HG03066 (cell line): Measurements from ENCODE around the gene RANBP3.
"Not testable (repeated sequence)": the region's sequence is repeated elsewhere in the genome, so short reads cannot be mapped to it uniquely, and the experiment has no call there.

Experiments used
- ATAC-seq: cut with Tn5 transposase; IDR thresholded peaks from one replicate; pipeline ENCODE4 v1.9.1; 2021; ENCODE audit warnings: low read depth; ENCODE audit not compliant: unreplicated experiment

The RANBP3 gene

DNA sequence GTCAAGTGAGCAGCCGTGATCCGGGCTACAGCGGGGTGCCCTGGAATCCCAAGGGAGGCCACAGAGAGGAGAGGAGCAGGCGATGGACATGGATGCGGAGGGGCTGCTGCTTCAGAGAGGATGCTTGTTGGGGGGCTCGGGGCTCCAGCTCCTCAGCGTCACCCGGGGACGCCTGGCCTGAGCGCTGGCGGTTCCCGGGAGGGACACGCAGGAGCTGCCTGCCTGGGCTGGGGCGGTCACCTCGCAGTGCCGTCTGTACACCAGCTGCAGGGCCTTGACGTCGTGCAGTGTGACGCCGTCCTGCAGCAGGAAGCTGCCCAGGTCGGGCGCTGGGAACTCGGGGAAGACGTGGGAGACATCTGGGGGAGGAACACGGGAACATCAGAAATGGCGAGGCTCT lies 29.9 kb upstream of the RANBP3 start:
- ATAC-seq: no peak

DNA sequence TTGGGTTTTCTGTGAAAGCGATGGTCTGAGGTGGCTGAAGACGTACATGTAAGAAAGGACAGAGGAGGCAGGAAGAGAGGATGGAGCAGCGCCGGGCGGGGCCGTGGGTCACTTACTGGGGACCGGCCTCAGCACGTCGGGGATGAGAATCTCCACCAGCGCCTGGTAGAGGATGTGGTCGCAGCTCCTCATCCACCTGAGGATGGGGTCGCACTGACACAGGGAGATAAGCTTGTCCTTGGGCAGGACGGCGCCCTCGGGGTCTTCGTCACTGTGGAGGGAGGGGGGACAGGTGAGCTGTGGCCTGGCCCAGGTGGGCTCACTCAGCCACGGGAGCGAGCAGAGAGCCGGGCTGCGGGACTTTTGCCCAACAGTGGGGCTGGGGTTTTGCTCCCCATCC lies 29.0 kb upstream of the RANBP3 start:
- no peak for ATAC-seq

DNA sequence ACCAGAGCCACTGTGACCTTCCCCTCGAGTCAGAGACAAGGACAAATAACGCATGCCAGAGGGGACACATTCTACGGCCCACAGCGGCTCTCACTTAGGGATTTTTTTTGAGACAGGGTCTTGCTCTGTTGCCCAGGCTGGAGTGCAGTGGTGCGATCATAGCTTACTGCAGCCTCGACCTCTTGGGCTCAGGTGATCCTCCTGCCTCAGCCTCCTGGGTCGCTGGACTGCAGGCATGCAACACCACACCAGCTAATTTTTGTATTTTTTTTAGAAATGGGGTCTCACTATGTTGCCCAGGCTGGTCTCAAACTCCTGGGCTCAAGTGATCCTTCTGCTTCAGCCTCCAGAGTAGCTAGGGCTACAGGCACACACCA lies 28.1 kb upstream of the RANBP3 start:
- ATAC-seq: not testable (repeated sequence)

DNA sequence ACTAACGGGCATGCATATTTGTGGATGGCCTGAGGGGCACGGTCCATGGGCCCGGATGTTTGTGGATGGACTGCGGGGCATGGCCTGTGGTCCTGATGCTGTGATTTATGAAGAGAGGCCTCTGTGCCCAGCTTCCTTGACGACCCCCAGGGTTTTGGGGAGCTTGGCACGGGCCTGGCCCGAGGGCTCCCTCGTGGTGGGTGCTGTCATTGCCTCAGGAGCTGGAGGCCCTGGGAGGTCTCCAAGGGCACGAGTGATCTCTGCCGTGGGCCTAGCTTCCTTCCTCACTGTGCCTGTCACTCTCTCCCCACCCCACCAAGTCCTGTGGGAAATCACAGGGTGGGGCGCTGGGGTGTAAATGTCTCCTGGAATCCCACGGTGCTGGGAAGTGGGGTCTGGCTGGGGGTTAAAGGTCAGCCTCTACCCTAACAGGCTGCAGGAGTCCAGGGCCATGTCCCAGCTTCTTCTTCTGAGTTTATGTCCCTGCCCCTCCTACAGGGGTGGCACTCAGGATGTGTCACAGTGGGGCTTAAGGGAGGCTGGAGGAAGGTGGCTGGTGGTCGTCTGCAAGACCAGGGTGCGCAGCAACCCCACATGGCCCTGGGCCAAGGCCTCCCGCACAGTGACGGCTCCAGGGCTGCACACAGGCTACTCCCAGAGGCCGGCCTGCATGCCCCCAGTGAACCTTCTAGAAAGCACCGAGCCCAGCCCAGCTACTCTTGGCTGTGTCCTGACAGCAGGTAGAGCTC lies 27.6 kb upstream of the RANBP3 start:
- no peak for ATAC-seq

DNA sequence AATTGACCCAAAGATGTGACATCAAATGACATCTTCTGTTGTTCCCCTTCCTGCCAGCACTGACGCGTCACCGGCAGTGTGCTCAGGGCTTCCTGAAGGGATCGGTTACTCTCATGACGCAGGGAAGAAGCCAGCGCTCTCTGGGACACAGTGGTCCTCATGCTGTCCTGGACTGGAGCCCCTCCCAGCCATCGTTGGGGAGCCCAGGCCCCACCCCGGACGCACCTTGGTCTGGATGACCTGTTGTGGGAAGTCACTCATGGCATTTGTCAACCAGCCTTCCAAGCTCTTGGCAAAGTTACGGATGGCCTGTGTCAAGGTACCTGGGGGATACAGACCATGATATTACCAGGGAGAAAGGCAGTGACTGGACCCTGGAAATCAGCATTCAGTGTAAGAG lies 26.0 kb upstream of the RANBP3 start:
- no peak for ATAC-seq

DNA sequence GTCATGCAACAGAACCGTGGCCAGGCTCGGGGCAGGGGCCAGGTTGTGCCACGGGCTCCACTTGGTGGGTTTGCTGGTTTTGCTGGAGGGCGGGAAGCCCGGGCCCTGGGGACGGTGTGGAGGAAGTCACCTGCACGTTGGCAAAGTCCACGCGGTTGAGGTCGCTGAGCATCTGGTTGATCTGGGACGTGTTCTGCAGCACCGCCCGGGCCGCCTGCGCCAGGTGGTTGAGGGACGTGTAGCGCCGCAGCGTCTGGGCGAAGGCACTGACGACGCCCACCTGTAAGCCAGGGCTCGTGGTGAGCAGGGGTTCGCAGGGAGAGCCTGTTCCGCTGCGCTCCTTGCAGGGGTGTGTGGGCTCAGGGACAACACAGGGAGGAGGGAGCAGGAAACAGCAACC lies 24.7 kb upstream of the RANBP3 start:
- ATAC-seq: no peak

DNA sequence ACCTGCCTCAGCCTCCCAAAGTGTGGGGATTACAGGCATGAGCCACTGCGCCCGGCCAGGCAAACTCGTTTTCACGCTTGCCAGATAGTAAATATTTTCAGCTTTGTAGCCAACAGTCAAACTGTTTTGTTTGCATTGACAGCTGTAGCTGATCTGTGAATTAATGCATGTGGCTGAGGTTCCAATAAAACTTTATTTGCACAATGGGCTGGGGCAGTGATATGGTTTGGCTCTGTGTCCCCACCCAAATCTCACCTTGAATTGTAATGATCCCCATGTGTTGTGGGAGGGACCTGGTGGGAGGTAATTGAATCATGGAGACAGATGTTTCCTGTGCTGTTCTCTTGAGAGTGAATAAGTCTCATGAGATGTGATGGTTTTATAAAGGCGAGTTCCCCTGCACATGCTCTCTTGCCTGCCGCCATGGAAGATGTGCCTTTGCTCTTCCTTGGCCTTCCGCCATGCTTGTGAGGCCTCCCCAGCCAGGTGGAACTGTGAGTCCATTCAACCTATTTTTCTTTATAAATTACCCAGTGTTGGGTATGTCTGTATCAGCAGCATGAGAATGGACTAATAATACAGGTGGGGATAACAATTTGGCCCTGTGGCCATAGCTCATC lies 22.4 kb upstream of the RANBP3 start:
- ATAC-seq: no peak

DNA sequence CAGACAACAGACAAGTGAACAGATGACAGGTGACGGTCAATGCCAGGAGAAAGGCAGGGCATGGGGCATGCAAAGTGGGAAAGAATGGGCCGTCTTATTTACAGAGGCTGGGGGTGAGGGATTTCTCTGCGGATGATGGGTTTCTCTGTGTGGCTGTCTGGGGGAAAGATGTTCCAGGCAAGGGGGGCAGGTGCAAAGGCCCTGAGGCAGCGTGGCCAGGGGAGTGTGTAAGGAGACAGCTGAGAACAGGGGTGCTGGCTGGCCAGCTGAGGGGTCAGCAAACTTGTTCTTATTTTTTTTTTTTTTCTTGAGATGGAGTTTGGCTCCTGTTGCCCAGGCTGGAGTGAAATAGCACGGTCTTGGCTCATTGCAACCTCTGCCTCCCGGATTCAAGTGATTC lies 21.8 kb upstream of the RANBP3 start:
- no peak for ATAC-seq

DNA sequence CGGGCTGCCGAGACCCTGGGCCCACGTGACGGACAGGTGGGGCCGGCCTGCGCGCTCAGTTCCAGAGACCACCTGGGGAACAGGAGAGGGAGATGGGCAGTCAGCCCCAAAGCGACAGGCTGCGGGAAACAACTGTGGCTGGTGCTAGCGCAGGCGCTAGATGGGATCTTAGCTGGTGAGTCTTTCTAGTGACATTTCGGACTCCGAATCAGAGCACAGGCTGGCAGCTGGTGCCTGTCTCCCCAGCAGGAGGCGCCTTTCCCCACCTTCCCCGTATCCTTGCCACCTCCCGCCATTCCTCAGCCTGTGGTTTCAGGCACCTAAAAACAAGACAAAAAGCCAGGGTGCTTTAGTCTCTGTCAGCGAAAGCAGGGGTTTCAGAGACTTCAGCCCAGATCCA lies 19.4 kb upstream of the RANBP3 start:
- no peak for ATAC-seq

DNA sequence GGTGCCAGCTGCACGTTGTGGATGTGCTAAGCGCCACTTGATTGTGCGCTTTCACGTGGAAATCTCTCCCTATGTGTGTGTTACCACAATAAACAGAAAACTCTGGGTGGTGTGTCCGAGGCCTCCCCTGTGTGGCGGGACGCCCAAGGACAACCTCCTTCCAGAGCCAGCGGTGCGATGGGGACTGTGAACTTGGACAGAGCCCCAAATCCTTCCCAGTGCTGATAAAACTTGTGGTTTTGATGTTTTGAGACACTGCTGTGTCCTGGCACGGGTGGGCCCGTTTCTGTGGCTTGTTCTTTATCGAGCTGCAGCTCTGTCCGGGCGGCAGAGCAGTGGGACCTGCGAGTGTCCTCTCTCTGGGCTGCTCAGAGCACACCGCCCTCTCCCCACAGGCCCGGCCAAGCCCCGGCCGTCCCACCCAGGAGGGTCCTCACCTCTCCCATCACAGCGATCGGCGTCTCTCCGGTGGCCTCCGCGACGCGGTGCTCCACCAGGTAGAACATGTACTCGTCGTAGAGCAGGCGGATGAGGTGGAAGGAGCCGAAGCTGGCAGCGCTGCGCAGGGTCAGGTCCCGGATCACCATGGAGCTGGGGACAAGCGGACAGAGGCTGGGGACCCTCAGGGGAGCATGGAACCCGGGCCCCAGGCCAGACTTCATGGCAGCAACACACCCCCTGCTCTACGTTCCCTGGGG lies 18.8 kb upstream of the RANBP3 start:
- ATAC-seq: no peak

DNA sequence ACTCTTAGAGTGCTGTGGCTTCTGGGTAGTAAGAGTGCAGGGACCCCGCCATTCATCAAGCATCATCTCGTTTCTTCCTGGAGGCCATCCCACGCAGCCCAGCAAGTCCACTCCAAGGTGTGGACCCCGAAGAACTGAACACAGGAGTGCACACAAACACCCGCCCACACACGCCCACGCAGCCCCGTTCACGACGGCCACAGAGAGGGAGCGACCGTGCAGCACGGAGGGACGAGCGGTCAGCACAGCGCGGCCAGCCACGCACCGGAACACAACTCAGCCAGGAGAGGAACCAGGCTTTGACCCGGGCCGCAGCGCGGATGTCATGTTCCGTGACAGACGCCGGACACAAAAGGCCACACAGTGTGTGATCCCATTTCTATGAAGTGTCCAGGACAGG lies 18.2 kb upstream of the RANBP3 start:
- no peak for ATAC-seq

DNA sequence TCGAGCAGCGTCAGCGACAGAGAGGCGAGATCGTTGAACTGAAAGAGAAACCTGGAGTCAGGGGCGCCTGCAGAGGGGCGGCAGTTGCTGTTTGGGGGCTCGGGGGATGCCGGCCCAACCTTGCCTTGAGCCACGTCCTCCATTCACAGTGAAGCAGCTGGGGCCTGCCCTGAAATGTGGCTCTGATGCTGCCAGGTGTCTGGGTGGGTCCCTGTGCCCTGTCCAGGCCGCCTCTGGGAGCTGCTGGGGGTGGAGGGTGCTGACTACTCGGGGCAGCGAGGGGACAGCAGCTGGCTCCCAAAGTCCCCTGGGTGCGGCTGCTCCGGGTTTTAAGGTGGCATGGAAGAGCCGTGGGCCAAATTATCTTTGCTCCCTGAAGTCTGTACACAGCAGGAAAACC lies 17.7 kb upstream of the RANBP3 start:
- no peak for ATAC-seq

DNA sequence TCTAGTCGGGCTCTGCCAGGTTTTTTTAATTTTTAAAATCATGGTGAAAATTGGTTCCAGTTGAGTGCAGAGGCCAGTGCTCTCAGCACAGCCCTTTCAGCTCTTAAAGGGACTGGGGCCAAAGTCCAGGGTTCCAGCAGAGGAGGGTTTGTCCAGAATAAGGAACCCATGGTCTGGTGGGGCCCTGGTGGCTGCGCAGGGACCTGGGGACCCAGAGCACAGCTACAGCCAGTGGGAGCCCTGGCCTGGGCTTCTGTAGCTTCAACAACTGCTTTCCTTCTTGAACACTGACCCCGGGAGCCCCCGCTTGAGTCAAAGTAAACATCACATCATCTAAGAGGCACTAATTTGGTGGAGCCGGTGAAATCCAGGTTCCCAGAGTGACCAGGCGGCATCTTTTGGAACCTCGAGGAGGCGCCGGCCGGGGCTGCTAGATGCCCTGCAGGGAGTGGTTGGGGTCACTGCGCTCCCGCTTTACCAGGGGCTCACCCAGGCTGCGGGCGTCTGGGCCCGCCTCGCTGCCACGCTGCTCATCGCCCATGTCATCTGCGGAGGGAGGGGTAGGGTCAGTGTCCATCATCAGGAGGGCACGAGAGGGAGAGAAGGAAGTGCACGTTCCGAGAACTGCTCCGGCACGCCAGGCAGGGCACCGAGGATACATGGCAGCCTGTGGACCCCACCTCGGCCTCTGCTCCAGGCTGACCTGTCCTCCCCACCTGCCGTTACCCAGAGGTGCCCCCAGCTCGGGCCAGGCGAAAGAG lies 16.6 kb upstream of the RANBP3 start:
- no peak for ATAC-seq

DNA sequence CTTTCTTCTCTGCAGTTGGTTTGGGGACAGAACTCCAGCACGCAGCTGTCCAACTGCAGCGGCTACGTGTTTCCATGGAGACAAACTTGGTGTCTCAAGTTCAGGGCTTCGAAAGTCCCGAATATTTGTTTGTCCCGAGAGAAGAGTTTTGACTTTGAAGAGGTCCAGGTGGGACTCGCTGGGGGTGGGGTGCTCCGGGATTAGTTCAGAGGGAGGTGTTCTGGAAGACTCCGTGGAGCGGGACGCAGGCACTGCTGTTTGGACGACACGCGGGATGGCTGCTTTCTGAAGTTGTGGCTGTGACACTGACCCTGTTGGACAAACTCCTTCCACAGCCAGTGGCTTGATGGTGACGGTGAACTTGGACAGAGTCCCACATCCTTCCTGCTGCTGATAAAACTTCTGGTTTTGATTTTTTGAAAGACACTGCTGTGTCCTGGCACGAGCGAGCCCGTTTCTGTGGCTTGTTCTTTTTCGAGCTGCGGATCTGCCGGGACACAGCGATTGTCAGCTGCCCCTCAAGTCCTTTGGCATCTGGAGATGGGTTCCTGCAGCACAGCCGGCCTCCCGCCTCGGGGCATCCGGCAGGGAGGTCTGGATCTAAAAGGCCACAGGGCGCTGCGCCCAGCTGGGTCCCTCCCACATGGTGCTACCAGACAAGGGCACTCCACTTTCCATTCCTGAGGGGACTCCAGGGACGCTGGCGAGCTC lies 15.9 kb upstream of the RANBP3 start:
- no peak for ATAC-seq

DNA sequence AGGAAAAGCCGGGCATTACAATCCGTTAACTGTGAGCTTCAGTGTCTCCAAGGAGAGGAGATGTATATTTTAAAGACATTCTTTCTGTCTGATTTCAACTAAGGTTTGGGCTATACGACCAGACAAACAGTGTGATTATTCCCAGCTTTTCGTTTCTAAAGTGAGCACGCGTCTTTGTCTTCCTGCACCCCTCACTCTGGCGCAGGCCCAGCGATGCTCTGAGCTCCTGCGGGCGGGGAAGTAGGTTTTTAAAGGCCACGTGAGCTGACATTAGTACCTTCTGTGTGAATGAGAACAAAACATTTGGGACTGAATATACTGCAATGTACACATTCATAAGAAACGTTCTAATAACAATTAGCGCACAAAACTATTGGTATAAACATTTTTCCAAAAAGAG lies 15.3 kb upstream of the RANBP3 start:
- ATAC-seq: no peak

DNA sequence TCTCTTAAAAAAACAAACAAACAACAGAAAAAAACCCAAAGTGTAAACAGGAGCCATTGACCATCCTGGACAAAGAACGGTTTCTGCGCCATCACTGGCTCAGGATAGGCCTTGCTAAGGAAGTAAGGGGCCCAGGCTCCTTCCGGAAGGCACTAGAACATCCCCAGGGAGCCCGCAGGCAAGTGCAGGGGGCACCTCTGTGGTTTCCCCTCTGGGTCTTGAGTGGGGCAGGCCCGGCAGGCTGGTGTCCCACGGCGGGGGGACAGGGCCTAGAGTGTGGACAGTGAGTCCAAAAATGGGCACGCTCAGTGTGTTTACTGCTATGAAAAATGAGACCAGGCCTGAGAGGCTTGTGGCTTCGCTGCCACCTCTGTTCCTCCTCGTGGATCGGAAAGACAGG lies 14.8 kb upstream of the RANBP3 start:
- ATAC-seq: no peak

DNA sequence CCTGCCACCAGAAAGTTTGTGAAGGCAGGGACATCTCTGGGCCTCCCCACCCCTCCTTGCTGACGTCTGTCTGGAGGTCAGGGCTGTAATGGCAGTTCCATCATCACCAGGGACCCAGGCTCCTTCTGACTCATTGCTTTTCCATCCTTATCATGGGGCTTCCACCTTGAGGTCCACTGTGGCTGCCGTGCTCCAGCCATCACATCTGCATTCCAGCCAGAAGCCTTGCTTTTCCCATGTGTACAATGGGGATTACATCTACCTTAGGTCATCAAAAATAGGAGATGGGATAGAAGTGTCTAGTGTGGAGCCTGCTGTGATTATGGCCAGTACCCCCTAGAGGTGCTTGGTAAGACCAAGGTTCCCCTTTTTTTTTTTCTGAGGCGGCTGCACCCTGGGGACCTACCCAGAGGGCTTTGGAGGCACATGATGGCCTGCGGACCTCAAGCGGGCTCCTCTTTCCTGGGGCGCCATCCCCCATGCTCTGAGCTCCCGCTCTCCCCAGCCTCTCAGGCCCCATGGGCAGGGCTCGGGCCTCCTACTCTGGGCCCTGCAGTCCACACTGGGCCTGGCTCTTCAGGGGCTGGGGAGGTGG lies 13.4 kb upstream of the RANBP3 start:
- ATAC-seq: no peak

DNA sequence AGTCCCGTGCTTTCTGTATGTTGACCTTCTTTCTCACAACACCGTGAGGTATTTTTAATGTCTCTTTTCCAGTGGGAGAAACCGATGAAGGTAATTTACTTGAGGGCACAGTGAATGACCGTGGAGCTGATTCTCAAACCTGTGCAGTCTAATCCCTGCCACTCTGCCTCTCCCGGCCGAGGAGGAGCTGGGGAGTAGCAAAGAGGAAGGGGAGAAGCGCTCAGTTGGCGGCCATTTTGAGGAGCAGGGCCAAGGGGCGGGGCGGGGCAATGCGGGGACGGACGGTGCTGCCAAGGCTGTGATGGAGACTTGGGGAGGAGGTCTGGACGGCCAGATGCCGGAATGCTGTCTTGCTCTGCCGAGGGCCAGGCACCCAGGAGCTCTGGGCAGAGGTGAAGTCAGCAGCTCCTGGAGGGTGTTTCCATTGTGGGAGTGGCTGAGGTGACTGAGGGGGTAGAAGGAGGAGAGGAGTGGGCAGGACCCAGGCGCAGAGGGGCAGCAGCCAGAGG lies 12.4 kb upstream of the RANBP3 start:
- ATAC-seq: no peak

DNA sequence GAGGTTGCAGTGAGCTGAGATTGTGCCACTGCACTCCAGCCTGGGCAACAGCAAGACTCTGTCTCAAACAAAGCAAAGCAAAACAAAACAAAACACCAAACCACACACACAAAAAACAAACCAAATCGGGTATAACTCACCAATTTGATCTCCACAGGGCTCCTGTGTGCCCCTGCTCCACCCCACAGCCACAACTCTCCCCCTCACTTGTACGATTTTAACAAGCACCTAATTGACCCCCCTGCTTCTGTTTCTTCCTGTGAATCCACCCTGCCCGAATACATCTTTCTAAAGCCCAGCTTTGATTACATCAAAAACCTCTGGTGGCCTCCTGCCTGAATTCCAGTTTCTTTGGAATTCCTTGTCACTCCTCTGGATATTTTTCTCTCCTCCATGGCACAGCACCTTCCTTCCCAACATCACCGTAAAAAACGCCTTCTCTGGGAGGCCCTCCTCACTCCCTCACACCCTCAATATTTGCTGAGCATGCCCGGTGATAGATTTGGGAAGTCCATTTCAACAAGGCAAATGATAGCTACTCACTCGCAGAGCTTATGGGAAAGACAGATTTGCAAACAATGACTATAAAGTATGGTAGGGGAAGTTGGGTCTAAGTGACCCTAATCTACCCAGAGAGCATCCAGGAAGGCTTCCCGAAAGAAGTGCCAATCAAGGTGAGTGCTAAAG lies 11.6 kb upstream of the RANBP3 start:
- ATAC-seq: no peak
